Sigmoid colon (tissue), 4 donors: Measurements from ENCODE around the gene COL21A1.

Source experiments
- CTCF ChIP-seq, 4 experiments: fragments of 450-650 bp in 3 of 4; fragments of 200-600 bp in 1 of 4; IDR thresholded peaks; one replicate each; pipeline ENCODE4 v1.5.1; 2016 to 2019; ENCODE audit warnings: antibody characterized with exemption in 4 of 4, mild to moderate bottlenecking in 3 of 4, moderate library complexity in 2 of 4
- POLR2AphosphoS5 ChIP-seq, 4 donors: sonication (generic); formaldehyde crosslinking; IDR thresholded peaks; one replicate each; pipeline ENCODE4 v1.6.1; 2017; ENCODE audit warnings: antibody characterized with exemption in 4 of 4

GRCh38 chr6:56293781-56294180 lies 46.4 kb upstream of the COL21A1 start:
- TF ChIP-seq CTCF (IDR thresholded peaks at IDR 0.05) (no peak), POLR2AphosphoS5 (IDR thresholded peaks at IDR 0.05) (no peak)
